Measurements from ENCODE around the gene RAB37. TPM values are rescaled to one million over a fixed set of nuclear protein-coding genes. Genes with fewer than 3 reads are reported as not detected.

The RAB37 gene
- total and polyA plus RNA-seq, 2 of the 8 experiments (the other 6 are each of a cell fraction or from before 2014, with no cell fraction given), result 5.5 to 6.1 TPM

DNA sequence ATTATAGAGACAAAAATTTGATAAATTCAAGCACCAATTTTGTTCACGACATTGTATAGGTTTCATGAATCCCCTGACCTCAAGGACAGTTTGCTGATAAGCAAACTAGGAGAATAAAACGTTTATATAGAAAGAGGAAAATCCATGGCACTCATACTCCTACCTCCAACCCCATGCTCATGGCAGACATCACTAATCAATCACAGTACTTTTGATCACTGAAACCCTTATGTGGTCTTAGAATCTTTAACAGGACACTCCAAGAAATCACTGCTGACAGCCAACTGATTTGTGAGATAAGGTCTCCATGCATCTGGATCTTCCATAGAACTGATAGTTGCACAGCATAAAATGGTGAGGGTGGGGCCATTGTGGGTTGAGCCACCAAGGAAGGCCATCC is 6.7 kb downstream of the RAB37 start:
- H4K5ac ChIP-seq (ENCODE audit: insufficient read length, low read depth, low read length), result no peak overlapping the region
- CTCF ChIA-PET (ENCODE audit: partially characterized antibody), result interaction anchor here (0.8 to 4.7 kb wide), 17 partner anchors 7 to 337 kb away, joined by 3 to 388 read pairs (median 15); partner anchors contain the start of genes NAT9 and RAB37
- no peak overlapping the region for H3K9ac ChIP-seq (replicated peaks in 1 of 4; ENCODE audit: extremely low read depth in 1 of 4, low read depth in 3 of 4, low read length in 3 of 4)
- TF ChIP-seq JUN (IDR thresholded peaks at IDR 0.05; ENCODE audit: low read depth, low read length), result no peak
- TF ChIP-seq TCF12 (IDR thresholded peaks at IDR 0.05; ENCODE audit: low read depth, low read length), result no peak
- TF ChIP-seq SP4 (IDR thresholded peaks at IDR 0.05; ENCODE audit: low read length), result no peak
- no peak for TF ChIP-seq CEBPB (IDR thresholded peaks at IDR 0.05; ENCODE audit: low read depth, low read length)
- TF ChIP-seq KDM5A (IDR thresholded peaks at IDR 0.05; ENCODE audit: low read length), result no peak
- TF ChIP-seq, protein P1, sequence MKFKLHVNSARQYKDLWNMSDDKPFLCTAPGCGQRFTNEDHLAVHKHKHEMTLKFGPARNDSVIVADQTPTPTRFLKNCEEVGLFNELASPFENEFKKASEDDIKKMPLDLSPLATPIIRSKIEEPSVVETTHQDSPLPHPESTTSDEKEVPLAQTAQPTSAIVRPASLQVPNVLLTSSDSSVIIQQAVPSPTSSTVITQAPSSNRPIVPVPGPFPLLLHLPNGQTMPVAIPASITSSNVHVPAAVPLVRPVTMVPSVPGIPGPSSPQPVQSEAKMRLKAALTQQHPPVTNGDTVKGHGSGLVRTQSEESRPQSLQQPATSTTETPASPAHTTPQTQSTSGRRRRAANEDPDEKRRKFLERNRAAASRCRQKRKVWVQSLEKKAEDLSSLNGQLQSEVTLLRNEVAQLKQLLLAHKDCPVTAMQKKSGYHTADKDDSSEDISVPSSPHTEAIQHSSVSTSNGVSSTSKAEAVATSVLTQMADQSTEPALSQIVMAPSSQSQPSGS (IDR thresholded peaks at IDR 0.05; ENCODE audit: low read length), result no peak
- TF ChIP-seq TAF1 (IDR thresholded peaks at IDR 0.05; ENCODE audit: low read depth, low read length), result no peak
- no peak for TF ChIP-seq EP300 (IDR thresholded peaks at IDR 0.05; ENCODE audit: borderline replicate concordance in 1 of 2, low read depth in 2 of 2, low read length in 2 of 2)
- TF ChIP-seq POLR2AphosphoS5 (IDR thresholded peaks at IDR 0.05; ENCODE audit: low read depth, low read length), result no peak
- TF ChIP-seq, protein P2, sequence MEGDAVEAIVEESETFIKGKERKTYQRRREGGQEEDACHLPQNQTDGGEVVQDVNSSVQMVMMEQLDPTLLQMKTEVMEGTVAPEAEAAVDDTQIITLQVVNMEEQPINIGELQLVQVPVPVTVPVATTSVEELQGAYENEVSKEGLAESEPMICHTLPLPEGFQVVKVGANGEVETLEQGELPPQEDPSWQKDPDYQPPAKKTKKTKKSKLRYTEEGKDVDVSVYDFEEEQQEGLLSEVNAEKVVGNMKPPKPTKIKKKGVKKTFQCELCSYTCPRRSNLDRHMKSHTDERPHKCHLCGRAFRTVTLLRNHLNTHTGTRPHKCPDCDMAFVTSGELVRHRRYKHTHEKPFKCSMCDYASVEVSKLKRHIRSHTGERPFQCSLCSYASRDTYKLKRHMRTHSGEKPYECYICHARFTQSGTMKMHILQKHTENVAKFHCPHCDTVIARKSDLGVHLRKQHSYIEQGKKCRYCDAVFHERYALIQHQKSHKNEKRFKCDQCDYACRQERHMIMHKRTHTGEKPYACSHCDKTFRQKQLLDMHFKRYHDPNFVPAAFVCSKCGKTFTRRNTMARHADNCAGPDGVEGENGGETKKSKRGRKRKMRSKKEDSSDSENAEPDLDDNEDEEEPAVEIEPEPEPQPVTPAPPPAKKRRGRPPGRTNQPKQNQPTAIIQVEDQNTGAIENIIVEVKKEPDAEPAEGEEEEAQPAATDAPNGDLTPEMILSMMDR (IDR thresholded peaks at IDR 0.05; ENCODE audit: control extremely low read depth in 1 of 3, insufficient read depth in 1 of 3, low read depth in 1 of 3, low read length in 3 of 3), result no peak

More for the DNA sequence above, 6.7 kb downstream of the RAB37 start:
- Histone ChIP-seq H3K79me2 (ENCODE audit: control insufficient read depth in 1 of 2, insufficient read depth in 2 of 2, low read length in 2 of 2) (no peaks in the 10 kb centered on the region), H3K4ac (replicated peaks; ENCODE audit: insufficient read length, low read depth, low read length) (no peak overlapping the region), H2BK5ac (ENCODE audit: low read depth, low read length) (no peak overlapping the region; the same call in 1 of the 2 replicates), H2AFZ (ENCODE audit: low read length) (no peak overlapping the region), H3K79me1 (ENCODE audit: low read depth, low read length) (no peaks in the 10 kb centered on the region), H2BK15ac (ENCODE audit: low read length) (no peak overlapping the region), H3K4me2 (ENCODE audit: insufficient read depth in 1 of 2, low read depth in 2 of 2, low read length in 2 of 2) (no peak overlapping the region), H3K9me3 (ENCODE audit: insufficient read depth in 2 of 2, low read depth in 1 of 2, low read length in 1 of 2) (no peaks in the 10 kb centered on the region), H2BK12ac (ENCODE audit: low read depth, low read length) (no peak overlapping the region), H3K18ac (ENCODE audit: extremely low read depth, low read length) (no peak overlapping the region), H3K14ac (ENCODE audit: insufficient read length) (no peak overlapping the region), H3K23me2 (ENCODE audit: low read depth, low read length) (peaks cover 2% of the 10 kb centered on the region; the same call in 1 of the 2 replicates), H4K91ac (replicated peaks; ENCODE audit: insufficient read length, low read length) (no peak overlapping the region), H3K27me3 (replicated peaks in 1 of 4; ENCODE audit: control insufficient read depth in 3 of 4, extremely low read depth in 1 of 4, insufficient read depth in 3 of 4, low read length in 3 of 4) (no peaks in the 10 kb centered on the region; a peak in 1 of 7 replicates), H2BK20ac (ENCODE audit: low read length) (peak overlapping the region; percentile 55; the same call in 1 of the 2 replicates), H4K8ac (ENCODE audit: extremely low read depth, insufficient read depth, low read length) (no peak overlapping the region), H4K20me1 (replicated peaks in 1 of 2; ENCODE audit: control insufficient read depth in 1 of 2, insufficient read depth in 2 of 2, low read length in 2 of 2) (no peaks in the 10 kb centered on the region), H3K27ac (ENCODE audit: low read depth, low read length) (no peak overlapping the region), H2AK5ac (ENCODE audit: low read depth, low read length) (0 out of 2 replicates have a peak overlapping the region, but pooled peaks have one; percentile 26), H3K36me3 (ENCODE audit: control insufficient read depth in 2 of 4, insufficient read depth in 4 of 4, low read length in 3 of 4) (no peaks in the 10 kb centered on the region), H3K56ac (replicated peaks; ENCODE audit: insufficient read length, low read depth, low read length) (no peak overlapping the region), H2BK120ac (replicated peaks; ENCODE audit: low read depth, low read length) (no peak overlapping the region), H3K4me3 (ENCODE audit: extremely low read depth in 1 of 4, insufficient read depth in 2 of 4, low read depth in 3 of 4, low read length in 4 of 4) (no peak overlapping the region), H3K4me1 (replicated peaks in 1 of 4; ENCODE audit: control insufficient read depth in 3 of 4, insufficient read depth in 4 of 4, low read length in 3 of 4) (peaks cover 5 to 28% (median 16%) of the 10 kb centered on the region in 4 experiments), H3K23ac (ENCODE audit: insufficient read length) (no peak overlapping the region)
- FAIRE-seq, result no peak
- 86% methylated on average over 2 of the region's 2 CpGs; no CpG with 5 or more reads in 1 of the 2 experiments for WGBS, 2 experiments (ENCODE audit: extremely low coverage in 1 of 2, insufficient coverage in 1 of 2, insufficient read length in 1 of 2, insufficient replicate concordance in 2 of 2, low coverage in 1 of 2, low lambda C conversion rate in 2 of 2, missing lambda C conversion rate in 1 of 2)
- POLR2A ChIA-PET (ENCODE audit: partially characterized antibody), result interaction anchor here (4.1 kb wide), 1 partner anchor 26 kb away, joined by 44 read pairs; no protein-coding TSS in a partner anchor
- DNase-seq (ENCODE audit: low read depth in 1 of 2, low spot score in 2 of 2), result no peak

All from H1 (cell line).